GM21619 (cell line): Measurements from ENCODE around the gene PADI6.

Source experiments
- ATAC-seq: cut with Tn5 transposase; IDR thresholded peaks from one replicate; pipeline ENCODE4 v1.9.1; 2021; ENCODE audit not compliant: unreplicated experiment

PADI6 gene

DNA sequence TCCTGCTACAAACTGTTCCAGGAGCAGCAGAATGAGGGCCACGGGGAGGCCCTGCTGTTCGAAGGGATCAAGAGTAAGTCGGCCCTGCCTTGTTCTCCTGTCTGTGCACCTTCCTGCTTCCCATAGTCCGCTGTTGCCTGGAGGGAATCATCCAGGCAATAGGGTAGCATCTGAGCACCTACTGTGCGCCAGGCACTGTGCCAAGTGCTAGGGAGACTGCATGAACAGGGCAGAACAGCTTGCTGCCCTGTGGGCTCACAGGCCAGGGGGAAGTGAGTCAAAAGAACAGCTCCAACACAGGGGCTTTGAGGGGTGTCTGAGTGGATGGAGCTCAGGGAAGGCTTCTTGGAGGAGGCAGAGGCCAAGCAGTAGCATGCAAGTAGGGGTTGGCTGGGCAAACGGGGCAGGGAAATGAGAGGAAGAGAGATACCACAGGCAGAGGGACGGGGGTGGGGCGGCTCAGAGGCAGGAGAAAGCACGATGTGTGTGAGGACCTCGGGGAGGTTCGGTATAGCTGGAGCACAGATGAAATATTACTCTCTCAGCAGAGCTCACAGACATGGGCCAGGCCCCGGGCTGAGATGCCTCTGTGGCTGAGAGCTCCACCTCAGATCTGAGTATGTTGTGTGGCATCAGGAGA, 15.5 kb upstream of the PADI6 start:
- no peak for ATAC-seq

DNA sequence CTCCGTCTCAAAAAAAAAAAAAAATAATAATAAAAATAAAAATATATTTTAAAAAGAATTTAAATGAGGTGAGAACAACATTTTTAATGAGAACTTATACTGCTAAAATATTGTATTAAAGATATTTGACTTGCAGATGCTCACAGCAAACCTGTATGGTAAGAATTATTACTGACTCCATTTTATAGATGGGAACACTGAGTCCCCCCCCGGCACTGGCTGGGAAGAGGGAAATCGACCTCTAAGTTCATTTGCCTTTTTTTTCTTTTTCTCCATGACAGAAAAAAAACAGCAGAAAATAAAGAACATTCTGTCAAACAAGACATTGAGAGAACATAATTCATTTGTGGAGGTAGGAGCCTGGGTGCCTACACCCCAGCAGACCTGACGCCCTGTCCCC, 13.4 kb upstream of the PADI6 start:
- no peak for ATAC-seq

DNA sequence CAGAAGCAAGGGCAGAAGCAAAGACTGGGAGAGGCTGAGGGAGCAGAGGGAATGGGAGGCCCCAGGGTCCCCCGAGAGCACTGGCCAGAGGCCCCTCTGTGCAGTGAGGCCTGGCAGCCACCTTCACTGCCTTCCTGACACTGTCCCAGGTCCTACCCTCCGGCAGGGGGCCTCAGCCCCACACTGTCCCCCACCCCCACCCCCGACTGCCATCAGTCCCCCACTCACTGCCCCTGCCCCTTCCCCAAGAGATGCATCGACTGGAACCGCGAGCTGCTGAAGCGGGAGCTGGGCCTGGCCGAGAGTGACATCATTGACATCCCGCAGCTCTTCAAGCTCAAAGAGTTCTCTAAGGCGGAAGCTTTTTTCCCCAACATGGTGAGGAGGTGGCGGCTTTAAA, 13.0 kb upstream of the PADI6 start:
- no peak for ATAC-seq

DNA sequence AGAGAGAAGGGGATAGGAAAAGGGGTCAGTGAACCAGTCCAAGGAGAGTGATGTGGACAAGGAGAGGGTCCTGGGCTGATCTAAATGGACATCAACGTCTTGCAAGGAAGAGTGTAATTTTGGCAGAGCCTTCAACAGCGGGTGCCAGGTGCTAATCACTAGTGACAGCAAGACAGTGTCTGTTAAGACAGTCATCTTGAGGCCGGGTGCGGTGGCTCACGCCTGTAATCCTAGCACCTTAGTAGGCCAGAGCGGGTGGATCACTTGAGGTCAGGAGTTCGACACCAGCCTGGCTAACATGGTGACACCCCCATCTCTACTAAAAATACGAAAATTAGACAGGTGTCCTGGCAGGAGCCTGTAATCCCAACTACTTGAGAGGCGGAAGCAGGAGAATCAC, 12.2 kb upstream of the PADI6 start:
- ATAC-seq: no peak

DNA sequence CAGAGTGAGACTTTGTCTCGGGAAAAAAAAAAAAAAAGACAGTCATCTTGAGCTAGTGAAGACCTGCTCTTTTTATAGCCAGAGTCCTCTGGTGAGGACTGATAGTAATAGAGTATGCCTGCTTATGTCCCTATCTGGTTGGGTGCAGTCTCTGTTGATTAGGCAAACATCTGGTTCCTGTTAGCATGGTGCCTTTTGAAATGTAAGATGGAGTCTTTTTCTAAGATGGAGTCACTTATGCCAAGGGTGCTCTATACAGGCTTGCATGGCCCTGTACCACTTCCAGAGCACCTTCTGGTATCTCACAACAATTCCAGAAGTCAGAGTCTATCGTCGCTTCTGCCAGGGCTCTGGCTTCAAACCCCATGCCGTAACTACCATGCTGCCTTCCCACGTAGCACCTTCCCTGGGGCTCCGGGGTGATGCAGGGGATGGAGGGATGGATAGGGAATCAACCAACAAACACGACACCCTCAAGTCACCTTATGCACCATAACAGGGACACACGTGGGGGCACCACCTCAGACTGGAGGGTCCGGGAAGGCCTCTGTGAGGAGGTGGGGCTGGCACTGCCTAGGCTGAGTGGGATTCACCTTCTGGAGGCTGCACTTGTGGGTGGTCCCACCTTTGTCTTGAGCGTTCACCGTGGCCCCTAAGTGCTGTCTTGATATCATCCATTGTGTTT, 11.6 kb upstream of the PADI6 start:
- ATAC-seq: no peak

DNA sequence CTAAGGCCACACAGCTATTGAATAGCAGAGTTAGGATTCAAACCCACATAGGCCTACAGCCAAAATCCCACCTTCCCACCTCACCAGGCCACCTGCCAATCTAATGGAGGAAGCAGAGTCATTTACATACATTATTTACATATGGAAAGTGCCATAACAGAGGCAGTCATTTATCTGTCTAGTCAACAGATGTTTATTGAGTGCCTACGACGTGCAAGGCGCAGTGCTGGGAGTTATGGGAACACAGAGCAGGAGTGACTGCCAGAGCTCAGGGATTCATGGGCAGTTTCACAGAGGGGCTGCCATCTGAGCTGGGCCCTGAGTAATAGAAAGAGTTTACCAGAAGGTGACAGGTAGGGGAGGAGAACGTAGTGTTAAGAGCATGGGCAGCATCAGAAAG, 10.3 kb upstream of the PADI6 start:
- no peak for ATAC-seq

DNA sequence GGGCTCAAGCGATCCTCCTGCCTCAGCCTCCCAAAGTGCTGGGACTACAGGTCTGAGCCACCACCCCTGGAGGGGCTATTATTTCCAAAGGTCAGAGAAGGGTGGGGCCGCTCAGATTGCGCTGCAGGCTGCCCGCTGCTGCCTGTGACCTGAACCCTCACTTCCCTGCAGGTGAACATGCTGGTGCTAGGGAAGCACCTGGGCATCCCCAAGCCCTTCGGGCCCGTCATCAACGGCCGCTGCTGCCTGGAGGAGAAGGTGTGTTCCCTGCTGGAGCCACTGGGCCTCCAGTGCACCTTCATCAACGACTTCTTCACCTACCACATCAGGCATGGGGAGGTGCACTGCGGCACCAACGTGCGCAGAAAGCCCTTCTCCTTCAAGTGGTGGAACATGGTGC, 8.6 kb upstream of the PADI6 start:
- ATAC-seq: no peak

DNA sequence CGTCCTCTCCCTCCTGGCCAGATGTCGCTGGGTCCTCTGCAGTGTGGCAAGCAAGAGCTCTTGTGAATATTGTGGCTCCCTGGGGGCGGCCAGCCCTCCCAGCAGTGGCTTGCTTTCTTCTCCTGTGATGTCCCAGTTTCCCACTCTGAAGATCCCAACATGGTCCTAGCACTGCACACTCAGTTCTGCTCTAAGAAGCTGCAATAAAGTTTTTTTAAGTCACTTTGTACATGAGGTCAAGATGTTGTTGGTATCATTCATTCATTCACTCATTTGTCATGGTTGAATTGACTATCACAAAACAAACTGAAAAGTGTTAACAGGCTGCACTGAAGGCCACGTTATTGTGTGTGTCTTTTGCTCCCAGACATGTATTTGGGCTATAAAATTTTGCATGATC, 8.2 kb upstream of the PADI6 start:
- ATAC-seq: no peak

DNA sequence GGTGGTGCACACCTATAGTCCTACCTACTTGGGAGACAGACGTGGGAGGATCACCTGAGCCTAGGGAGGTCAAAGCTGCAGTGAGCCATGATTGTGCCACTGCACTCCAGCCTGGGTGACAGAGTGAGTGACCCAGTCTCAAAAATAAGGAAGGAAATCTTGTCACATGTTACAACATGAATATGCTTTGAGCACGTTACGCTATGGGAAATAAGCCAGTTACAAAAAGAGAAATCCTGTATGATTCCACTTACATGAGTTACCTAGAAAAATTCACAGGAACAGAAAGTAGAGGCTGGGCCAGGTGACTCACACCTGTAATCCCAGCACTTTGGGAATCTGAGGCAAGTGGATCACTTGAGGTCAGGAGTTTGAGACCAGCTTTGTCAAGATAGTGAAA, 6.7 kb upstream of the PADI6 start:
- ATAC-seq: no peak

DNA sequence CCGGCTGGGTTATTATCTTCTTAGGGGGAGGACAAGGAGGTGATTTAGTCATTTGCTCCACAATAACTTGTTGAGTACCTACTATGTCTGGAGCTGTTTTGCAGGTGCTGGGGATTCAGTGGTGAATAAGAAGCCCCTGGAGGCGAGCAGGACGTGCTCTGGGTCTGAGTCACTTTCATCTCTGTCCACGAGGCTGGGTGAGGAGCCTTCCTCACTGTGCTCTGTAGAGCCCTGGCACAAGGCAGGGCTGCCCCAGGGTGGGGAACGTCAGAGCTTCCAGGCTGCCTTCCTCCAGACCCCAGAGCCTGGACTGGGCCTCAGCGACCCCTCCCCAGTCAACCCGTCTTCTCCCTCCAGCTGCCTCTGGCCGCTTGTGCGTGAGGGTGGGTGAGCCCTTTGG, 2.5 kb upstream of the PADI6 start:
- no peak for ATAC-seq

DNA sequence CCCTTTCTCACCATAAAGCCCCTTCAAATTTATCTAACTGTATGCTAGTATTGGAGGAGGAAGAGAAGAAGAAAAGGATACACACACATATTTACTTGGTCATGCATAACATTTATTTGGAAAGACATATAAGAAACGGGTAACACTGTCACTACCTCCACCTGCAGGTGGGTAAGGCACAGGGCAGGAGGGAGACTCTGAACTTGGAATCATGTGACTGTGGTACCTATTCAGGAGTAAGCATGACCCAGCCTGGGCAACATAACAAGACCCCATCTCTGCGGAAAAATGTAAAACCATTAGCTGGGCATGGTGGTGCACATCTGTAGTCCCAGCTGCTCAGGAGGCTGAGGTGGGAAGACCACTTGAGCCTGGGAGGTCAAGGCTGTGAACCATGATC, 1.4 kb upstream of the PADI6 start:
- no peak for ATAC-seq

DNA sequence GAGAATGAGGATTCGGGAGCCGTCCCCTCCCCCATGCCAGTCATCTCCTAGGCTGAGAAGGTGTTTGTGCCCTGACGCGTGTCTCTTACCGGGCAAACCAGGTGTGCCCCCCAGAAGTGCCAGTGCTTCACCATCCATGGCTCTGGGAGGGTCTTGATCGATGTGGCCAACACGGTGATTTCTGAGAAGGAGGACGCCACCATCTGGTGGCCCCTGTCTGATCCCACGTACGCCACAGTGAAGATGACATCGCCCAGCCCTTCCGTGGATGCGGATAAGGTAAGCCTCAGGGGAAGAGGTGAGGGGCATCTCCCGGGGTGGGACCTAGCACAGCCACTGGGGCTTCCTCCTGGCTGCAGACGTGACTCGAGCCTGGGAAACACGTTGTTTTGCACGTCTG, 959 bp downstream of the PADI6 start:
- ATAC-seq: no peak

DNA sequence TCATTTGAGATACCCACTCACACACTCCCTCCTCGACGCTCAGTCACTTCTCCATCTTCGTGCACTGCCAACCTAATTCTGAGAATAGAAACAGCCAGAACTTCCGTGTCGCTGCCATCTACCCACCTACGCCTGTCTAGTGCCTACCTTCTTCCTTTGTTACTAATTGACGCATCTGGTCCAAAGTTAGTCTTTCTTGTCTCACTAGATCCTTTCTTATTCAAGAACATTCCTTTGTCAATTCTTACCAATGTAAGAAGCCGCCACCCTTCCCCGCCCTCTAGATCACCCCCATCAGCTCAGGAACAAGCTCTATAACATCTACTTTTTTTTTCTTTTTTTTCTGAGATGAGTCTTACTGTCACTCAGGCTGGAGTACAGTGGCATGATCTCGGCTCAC, 3.7 kb downstream of the PADI6 start:
- ATAC-seq: no peak

DNA sequence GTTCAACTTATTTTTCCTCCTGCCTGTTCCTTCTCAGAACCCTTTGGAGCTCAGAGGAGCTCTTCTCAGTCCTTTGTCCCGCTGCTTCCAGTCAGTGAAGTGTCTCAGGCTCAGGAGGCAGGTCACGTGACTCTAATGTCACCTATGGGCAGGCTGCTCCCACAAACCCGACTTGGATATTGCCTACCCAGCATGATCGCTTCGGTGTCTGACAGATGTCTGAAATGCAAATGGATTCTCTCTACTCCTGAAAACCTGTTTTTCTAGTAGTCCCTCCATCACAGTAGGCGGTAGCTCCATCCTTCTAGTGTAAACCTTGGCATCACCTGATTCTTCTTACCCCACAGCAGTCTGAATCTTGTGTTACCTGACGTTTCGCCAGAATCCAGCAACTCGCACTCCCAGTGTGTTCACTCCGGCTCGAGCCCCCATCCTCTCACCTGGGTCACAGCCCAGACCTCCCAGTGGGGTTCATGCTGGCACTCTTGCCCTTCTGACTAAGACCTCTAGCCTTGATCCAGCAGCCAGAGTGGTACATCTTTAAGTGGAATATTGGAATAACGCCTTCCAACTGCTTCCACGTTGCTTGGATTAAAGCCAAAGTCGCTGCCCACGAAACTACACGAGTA, 5.4 kb downstream of the PADI6 start:
- ATAC-seq: no peak

DNA sequence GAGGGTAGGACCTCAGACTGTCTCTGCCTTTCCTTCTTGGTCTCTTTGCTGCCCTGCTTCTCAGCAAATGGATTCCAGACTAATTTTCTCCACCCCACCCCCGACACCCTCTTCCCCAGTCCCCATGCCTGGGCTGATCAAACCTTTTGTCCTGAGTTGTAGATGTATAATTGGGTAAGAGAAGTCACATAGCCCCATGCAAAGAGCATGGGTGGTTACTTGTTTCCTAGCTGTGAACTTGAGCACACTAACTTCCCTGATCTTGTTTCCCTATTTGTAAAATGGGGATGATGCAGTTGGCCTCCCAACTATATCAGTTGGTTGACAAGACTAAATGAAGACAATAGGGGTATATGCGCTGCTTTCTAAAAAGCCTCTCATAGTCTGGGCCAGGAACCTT, 9.2 kb downstream of the PADI6 start:
- ATAC-seq: no peak

DNA sequence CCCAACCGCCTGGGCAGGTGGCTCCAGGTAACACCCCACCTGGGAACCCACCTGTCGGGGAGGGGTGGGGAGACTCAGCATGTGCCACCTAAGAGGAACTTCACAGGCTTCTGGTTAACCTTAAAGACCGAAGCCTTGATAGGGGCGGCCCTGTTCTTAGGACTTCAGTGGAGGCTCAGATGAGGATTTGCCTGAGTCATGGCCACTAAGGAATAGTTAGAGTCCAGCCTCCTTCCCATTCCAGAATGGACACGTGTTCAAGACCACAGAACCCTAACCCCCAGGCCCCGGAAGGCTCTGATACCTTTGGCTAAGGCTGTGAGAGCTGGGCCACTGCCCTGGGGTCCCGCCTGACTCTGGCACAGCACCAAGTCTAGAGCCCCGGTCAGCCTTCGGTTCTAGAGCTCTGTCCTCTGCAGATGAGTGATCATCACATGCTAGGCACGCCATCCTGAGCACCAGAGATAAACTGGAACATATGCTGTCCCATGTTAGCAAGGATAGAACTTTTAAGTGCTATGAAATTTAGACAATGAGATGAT, 20.3 kb downstream of the PADI6 start:
- no peak for ATAC-seq

DNA sequence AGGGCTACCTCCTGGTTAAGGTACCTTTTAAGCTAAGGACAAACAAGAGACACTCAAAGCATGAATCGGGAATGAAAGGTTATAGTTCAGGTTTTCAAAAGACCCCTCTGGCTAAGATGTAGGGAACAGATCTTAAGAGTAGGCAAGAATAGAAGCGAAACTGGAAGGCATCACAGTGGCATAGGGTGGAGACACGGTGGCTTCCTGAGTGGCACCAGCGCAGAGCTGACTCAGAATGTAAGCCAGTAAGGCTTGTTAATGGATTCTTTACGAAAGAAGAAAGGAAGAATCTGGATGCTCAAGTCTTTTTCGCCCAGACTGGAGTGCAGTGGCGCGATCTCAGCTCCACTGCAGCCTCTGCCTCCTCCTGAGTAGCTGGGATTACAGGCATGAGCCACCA, 21.2 kb downstream of the PADI6 start:
- ATAC-seq: no peak

DNA sequence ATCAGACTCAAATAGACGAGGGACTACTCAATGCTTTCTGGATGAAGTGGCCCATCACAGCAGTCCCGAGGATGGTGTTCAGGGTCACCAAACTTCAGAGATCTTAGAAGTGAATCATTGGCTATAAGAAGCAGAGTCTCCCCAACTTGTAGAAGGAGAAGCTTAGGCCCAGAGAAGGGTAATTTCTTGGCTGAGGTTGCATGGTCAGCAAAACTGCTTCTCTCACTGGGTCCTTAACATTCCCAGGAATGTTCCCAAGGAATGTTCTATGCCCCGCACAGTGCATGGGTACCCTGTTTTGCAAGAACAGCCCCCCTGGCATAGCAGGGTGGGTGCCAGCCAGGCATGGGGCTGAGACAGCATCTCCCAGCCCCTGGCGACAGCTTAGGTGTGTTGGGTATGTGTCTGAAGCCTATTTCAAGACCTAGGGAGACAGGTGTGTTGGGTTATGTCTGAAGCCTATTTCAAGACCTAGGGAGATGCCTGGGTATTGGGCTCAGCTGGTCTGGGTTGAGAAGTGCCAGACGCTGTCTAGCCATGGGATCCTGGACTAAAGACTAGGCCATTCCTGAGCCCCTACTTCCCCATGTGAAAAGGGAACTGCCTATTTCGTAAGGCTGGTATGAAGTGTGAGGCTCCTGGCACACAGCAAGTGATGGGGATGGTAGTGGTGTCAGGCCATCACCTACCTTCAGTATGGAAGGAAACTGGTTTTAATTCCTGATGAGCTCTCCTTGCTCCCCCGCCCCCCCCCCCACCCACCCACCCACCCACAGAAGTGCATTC, 26.1 kb downstream of the PADI6 start:
- no peak for ATAC-seq

DNA sequence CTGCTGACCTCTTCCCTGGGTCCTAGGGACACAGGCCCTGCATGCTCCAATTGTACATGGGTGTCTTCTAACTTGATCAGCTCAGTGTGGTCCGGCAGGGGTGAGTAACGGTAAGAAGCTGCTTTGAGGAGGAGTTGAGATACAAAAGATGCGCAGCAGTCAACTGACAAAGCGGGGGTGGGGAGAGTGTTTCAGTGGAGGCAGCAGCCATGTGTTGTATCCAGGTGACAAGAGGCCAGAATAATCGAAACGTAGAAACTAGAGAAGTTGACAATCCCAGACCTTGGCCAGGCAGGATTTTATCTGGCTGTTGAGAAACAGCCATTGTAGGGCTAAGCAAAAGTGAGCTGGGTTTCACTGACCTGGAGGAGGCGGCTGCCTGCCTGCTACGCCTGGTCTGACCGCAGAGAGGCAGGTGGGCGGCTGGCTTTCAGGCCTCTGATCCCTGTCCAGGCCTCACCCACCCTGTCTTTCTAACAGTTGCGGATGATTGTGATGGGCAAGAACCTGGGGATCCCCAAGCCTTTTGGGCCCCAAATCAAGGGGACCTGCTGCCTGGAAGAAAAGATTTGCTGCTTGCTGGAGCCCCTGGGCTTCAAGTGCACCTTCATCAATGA, 28.8 kb downstream of the PADI6 start:
- ATAC-seq: no peak

DNA sequence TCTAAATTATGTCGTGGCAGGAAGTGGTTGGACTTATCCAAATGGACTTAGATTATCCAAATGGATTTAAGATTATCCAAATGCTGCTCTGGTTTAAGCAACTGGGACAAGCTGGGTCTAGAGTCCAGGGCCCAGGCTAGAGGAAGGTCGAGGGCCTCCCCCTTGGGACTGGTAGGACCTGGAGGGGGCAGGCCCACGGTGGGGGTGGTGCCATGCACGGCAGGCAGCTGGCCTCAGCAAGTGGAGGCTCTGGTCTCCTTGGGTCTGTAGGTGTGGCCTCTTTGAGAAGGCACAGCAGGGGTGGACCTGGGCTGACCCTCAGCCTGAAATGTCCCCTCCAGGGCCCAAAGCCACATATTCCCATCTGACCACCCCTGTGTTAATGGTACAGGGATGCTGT, 29.8 kb downstream of the PADI6 start:
- ATAC-seq: no peak

DNA sequence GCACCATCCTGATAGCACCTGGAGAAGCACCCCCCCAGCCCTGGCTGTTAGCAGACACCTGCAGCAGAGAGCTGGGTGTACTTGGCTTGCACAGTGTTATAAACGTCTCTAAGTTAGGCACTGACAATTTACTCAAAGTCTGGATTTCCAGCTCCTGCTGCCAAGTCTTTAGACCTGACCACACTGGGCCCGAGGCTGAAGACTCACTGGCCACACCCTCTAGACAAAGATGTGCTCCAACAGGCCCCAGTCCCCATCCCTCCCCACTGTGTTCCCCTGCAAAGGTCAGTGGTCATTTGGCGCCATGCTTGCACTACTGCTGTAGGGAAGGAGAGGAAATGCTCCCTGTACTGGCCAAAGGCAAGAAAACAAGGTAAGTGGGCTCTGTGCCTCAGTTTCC, 31.1 kb downstream of the PADI6 start:
- ATAC-seq: no peak
